Astrocyte (in vitro differentiated cells and primary cell): ENCODE measurements around the gene ST6GALNAC2. TPM values are rescaled to one million over a fixed set of nuclear protein-coding genes. Genes with fewer than 3 reads are reported as not detected.

ENCODE experiments used
- DNase-seq: peaks from one replicate; pipeline ENCODE4 v3.0.0-alpha.2; 2010; ENCODE audit warnings: low read depth
- FAIRE-seq: peaks from 2 replicates; lab custom pipeline; 2011; peaks lifted over from hg19 to GRCh38; lab: Jason Lieb, UNC
- H2AFZ ChIP-seq: 2 replicates; pipeline ENCODE4 v1.6.0; 2012; ENCODE audit warnings: low read depth, low read length, inconsistent platforms
- H3K27ac ChIP-seq: 2 replicates; pipeline ENCODE4 v1.5.1; 2011; ENCODE audit warnings: low read depth, low read length, inconsistent platforms
- H3K27me3 ChIP-seq: 2 replicates; pipeline ENCODE4 v1.6.0; 2011; ENCODE audit warnings: low read length, inconsistent platforms; ENCODE audit not compliant: insufficient read depth
- H3K36me3 ChIP-seq: 2 replicates; pipeline ENCODE4 v1.5.1; 2011; ENCODE audit warnings: low read length, inconsistent platforms; ENCODE audit not compliant: insufficient read depth
- H3K4me1 ChIP-seq: 2 replicates; pipeline ENCODE4 v1.5.1; 2011; ENCODE audit warnings: low read length, inconsistent platforms; ENCODE audit not compliant: insufficient read depth
- H3K4me2 ChIP-seq: 2 replicates; pipeline ENCODE4 v1.6.0; 2012; ENCODE audit warnings: low read length, inconsistent platforms
- H3K4me3 ChIP-seq: 2 replicates; pipeline ENCODE4 v1.5.1; 2011; ENCODE audit warnings: low read depth, mild to moderate bottlenecking, low read length, inconsistent platforms; ENCODE audit not compliant: insufficient read depth
- H3K79me2 ChIP-seq: 2 replicates; pipeline ENCODE4 v1.6.0; 2012; ENCODE audit warnings: mild to moderate bottlenecking, low read length, inconsistent platforms; ENCODE audit not compliant: insufficient read depth
- H3K9ac ChIP-seq: 2 replicates; pipeline ENCODE4 v1.6.0; 2012; ENCODE audit warnings: mild to moderate bottlenecking, low read length, inconsistent platforms
- H3K9me3 ChIP-seq: 2 replicates; pipeline ENCODE4 v1.5.1; 2012; ENCODE audit warnings: low read depth, mild to moderate bottlenecking, low read length, inconsistent platforms; ENCODE audit not compliant: insufficient read depth
- H4K20me1 ChIP-seq: 2 replicates; pipeline ENCODE4 v1.6.0; 2012; ENCODE audit warnings: low read length, inconsistent platforms; ENCODE audit not compliant: insufficient read depth
- H3K27ac Mint-ChIP-seq: one replicate; pipeline ENCODE4 v1.8.0; 2021; ENCODE audit warnings: mild to moderate bottlenecking, mixed read lengths; ENCODE audit not compliant: unreplicated experiment
- H3K27me3 Mint-ChIP-seq: one replicate; pipeline ENCODE4 v1.8.0; 2021; ENCODE audit warnings: low read depth, mixed read lengths; ENCODE audit not compliant: unreplicated experiment
- H3K36me3 Mint-ChIP-seq: one replicate; pipeline ENCODE4 v1.8.0; 2021; ENCODE audit warnings: low read depth, mixed read lengths; ENCODE audit not compliant: unreplicated experiment
- H3K4me1 Mint-ChIP-seq: one replicate; pipeline ENCODE4 v1.8.0; 2021; ENCODE audit warnings: low read depth, mixed read lengths; ENCODE audit not compliant: unreplicated experiment
- H3K4me3 Mint-ChIP-seq: one replicate; pipeline ENCODE4 v1.8.0; 2021; ENCODE audit warnings: mild to moderate bottlenecking, moderate library complexity, mixed read lengths; ENCODE audit not compliant: unreplicated experiment
- H3K9me3 Mint-ChIP-seq: one replicate; pipeline ENCODE4 v1.8.0; 2021; ENCODE audit warnings: mild to moderate bottlenecking, mixed read lengths; ENCODE audit not compliant: unreplicated experiment
- EZH2 ChIP-seq: IDR thresholded peaks from 2 replicates; pipeline ENCODE4 v1.6.1; 2012; ENCODE audit warnings: mild to moderate bottlenecking, low read length, inconsistent platforms; ENCODE audit not compliant: insufficient read depth
- total RNA-seq: library from RNA; stranded (reverse); gene quantifications from 2 replicates; pipeline ENCODE4 v1.2.1, GENCODE V29; 2021
- TF ChIP-seq, protein P1 (sequence below): IDR thresholded peaks from 2 replicates; pipeline ENCODE4 v1.5.1; 2011; ENCODE audit warnings: low read depth, mild to moderate bottlenecking, inconsistent platforms, low read length, moderate library complexity; ENCODE audit not compliant: insufficient read depth

Gene ST6GALNAC2
- total RNA-seq, 1 donor from 2014 or later = 0.79 TPM

DNA sequence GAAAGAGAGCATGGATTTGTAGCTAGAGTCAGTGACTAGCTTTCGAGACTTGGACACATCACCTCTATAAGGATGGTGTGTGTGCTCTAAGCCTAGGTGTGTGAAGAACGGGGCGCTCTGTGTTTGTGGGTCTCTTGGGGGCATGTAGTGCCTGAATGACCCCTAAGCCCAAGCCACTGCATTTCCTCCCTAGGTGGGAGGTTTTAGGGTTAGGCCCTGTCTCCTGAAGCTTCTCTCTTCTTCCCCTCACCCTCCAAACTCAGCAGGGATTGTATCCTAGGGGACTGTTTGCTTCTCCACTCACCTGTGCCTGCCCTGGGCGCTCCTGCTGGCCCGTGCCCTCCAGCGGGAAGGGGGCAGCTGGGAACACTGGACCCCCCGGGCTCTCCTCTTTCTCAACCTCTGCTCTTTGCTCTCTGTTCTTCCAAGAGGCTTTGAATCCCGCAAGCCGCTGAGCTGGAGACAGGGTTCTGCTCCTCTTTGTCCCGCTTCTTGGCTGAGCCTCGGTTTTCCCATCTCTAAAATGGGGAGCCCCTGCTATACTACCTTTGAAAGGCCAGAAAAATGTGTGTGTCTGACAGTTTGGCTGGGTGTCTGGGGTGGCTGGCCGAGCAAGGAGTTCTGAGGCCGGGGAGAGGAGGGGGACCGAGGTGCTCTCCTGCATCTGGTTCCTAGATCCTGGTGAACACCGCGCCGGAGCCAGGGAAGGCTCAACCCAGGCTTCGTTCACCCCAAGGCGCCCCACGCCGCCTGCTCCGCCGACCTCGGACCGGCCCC lies 49.0 kb downstream of the ST6GALNAC2 start:
- Histone ChIP-seq H3K27me3 (peaks cover 13% of the 10 kb centered on the region), H3K9me3 (no peaks in the 10 kb centered on the region), H3K4me1 (peaks cover 17% of the 10 kb centered on the region), H2AFZ (peak overlapping the region; percentile 41), H3K4me2 (peak overlapping the region; percentile 80), H3K9ac (no peak overlapping the region), H3K27ac (no peak overlapping the region), H4K20me1 (peaks cover 6% of the 10 kb centered on the region), H3K36me3 (no peaks in the 10 kb centered on the region), H3K4me3 (no peak overlapping the region), H3K79me2 (no peaks in the 10 kb centered on the region)
- Mint-ChIP-seq H3K27me3 (peaks cover 7% of the 10 kb centered on the region), H3K4me1 (peaks cover 23% of the 10 kb centered on the region), H3K4me3 (peak overlapping the region; percentile 77), H3K9me3 (no peaks in the 10 kb centered on the region), H3K36me3 (peaks cover 3% of the 10 kb centered on the region), H3K27ac (no peak overlapping the region)
- DNase-seq (no peak), FAIRE-seq (no peak)
- no peak for TF ChIP-seq EZH2
- TF ChIP-seq, protein P1, sequence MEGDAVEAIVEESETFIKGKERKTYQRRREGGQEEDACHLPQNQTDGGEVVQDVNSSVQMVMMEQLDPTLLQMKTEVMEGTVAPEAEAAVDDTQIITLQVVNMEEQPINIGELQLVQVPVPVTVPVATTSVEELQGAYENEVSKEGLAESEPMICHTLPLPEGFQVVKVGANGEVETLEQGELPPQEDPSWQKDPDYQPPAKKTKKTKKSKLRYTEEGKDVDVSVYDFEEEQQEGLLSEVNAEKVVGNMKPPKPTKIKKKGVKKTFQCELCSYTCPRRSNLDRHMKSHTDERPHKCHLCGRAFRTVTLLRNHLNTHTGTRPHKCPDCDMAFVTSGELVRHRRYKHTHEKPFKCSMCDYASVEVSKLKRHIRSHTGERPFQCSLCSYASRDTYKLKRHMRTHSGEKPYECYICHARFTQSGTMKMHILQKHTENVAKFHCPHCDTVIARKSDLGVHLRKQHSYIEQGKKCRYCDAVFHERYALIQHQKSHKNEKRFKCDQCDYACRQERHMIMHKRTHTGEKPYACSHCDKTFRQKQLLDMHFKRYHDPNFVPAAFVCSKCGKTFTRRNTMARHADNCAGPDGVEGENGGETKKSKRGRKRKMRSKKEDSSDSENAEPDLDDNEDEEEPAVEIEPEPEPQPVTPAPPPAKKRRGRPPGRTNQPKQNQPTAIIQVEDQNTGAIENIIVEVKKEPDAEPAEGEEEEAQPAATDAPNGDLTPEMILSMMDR = no peak

DNA sequence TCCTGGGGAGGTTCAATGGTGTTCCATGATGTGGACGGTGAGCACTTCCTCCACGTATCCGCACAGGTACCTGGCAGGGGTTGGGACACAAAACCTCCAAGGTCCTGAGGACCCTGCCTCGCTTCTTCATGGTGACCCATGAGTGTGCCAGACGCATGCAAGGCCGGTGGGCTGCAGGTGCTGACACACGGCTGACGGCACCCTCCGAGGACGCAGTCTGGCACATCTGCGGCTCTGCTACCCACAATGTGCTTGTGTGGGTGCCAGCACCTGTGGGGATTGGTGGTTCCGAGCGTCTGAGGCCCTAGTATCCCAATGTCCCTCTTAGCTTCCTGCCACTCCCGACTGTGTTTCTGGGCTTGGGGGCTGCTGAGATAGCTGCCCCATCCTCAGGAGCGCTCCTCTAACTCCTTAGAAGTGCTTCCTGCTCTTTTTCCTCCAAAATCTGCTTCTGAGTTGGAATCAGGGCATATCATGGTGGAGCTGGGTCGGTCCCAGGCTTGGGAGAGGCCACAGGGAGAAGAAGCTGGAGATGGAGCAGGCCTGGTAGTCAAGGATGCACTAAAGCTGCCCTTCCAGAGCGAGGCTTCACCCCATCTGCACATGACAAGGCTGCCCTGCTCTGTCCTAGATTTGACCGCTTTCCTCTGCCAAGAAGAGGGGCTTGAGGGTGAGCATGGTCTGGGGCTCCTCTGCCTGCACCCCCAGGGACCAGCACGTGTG lies 49.7 kb downstream of the ST6GALNAC2 start:
- Mint-ChIP-seq H3K9me3 (no peaks in the 10 kb centered on the region), H3K4me3 (peak overlapping the region; percentile 77), H3K27me3 (peaks cover 7% of the 10 kb centered on the region), H3K4me1 (peaks cover 19% of the 10 kb centered on the region), H3K36me3 (peaks cover 3% of the 10 kb centered on the region), H3K27ac (no peak overlapping the region)
- H3K27me3 ChIP-seq = peaks cover 13% of the 10 kb centered on the region
- peaks cover 14% of the 10 kb centered on the region for H3K4me1 ChIP-seq
- H3K4me3 ChIP-seq = no peak overlapping the region
- no peaks in the 10 kb centered on the region for H3K36me3 ChIP-seq
- FAIRE-seq (no peak), DNase-seq (no peak)
- TF ChIP-seq, protein P1 = no peak
- no peak for TF ChIP-seq EZH2
- H3K79me2 ChIP-seq = no peaks in the 10 kb centered on the region
- H3K9ac ChIP-seq = no peak overlapping the region
- H3K27ac ChIP-seq = no peak overlapping the region
- no peak overlapping the region for H2AFZ ChIP-seq
- peaks cover 6% of the 10 kb centered on the region for H4K20me1 ChIP-seq
- H3K4me2 ChIP-seq = no peak overlapping the region
- no peaks in the 10 kb centered on the region for H3K9me3 ChIP-seq
